Measurements from ENCODE around the gene SRPRA.

GRCh38 chr11:126233391-126233790 lies 35.3 kb downstream of the SRPRA start:
- TF ChIP-seq POLR2A (IDR thresholded peaks at IDR 0.05; ENCODE audit: low read depth, low read length) = no peak
- no peak for TF ChIP-seq POLR2AphosphoS5 (IDR thresholded peaks at IDR 0.05; ENCODE audit: low read depth, low read length)
